Spleen (tissue), 11 donors: ENCODE results near the gene CCDC92. TPM values are rescaled to one million over a fixed set of nuclear protein-coding genes. Genes with fewer than 3 reads are reported as not detected.

Experiments used
- DNase-seq: peaks from one replicate; pipeline ENCODE4 v3.0.0-alpha.2; 2020
- H3K27ac ChIP-seq, 8 donors: fragments of 200-600 bp; sonication (generic) in 7 of 8; 1 replicate in 4 of 8; 2 replicates in 4 of 8; pipeline versions ENCODE4 v1.5.0 to v1.8.0; 2016 to 2021; ENCODE audit warnings: inconsistent platforms in 4 of 8, mild to moderate bottlenecking in 4 of 8, moderate library complexity in 1 of 8
- H3K27me3 ChIP-seq, 7 donors: fragments of 200-600 bp; sonication (generic) in 6 of 7; replicated peaks in 1 of 7; 1 replicate in 4 of 7; 2 replicates in 3 of 7; pipeline versions ENCODE4 v1.5.0 to v1.8.0; 2016 to 2021; ENCODE audit warnings: inconsistent platforms in 3 of 7, mild to moderate bottlenecking in 1 of 7
- H3K36me3 ChIP-seq, 6 donors: fragments of 200-600 bp; sonication (generic) in 5 of 6; 1 replicate in 4 of 6; 2 replicates in 2 of 6; pipeline versions ENCODE4 v1.5.0 to v1.8.0; 2016 to 2021; ENCODE audit warnings: inconsistent platforms in 2 of 6
- H3K4me1 ChIP-seq, 6 donors: fragments of 200-600 bp; sonication (generic) in 5 of 6; 1 replicate in 3 of 6; 2 replicates in 3 of 6; pipeline versions ENCODE4 v1.5.0 to v1.8.0; 2016 to 2021; ENCODE audit warnings: inconsistent platforms in 3 of 6
- H3K4me3 ChIP-seq, 8 donors: fragments of 200-600 bp; sonication (generic) in 7 of 8; 1 replicate in 4 of 8; 2 replicates in 4 of 8; pipeline versions ENCODE4 v1.5.0 to v1.8.0; 2016 to 2021; ENCODE audit warnings: inconsistent platforms in 4 of 8, mild to moderate bottlenecking in 4 of 8, moderate library complexity in 2 of 8
- H3K9me3 ChIP-seq, 8 donors: fragments of 200-600 bp; sonication (generic) in 7 of 8; 1 replicate in 4 of 8; 2 replicates in 4 of 8; pipeline versions ENCODE4 v1.5.0 to v1.8.0; 2016 to 2021; ENCODE audit warnings: inconsistent platforms in 4 of 8
- CTCF ChIP-seq, 11 experiments: fragments of 200-600 bp in 7 of 11; fragments of 450-650 bp in 4 of 11; sonication (generic) in 4 of 11; IDR thresholded peaks in 8 of 11; conservative IDR thresholded peaks in 3 of 11; 1 replicate in 7 of 11; 2 replicates in 4 of 11; pipeline versions ENCODE4 v1.4.0 to v1.8.0; 2016 to 2021; ENCODE audit warnings: antibody characterized with exemption in 11 of 11, inconsistent platforms in 4 of 11, mild to moderate bottlenecking in 1 of 11
- POLR2A ChIP-seq, 3 donors: fragments of 450-650 bp; IDR thresholded peaks; one replicate each; pipeline ENCODE4 v1.5.1; 2017; ENCODE audit warnings: antibody characterized with exemption in 3 of 3, mild to moderate bottlenecking in 1 of 3
- POLR2AphosphoS5 ChIP-seq, 3 donors: sonication (generic); formaldehyde crosslinking; IDR thresholded peaks; one replicate each; pipeline ENCODE4 v1.5.1; 2017; ENCODE audit warnings: antibody characterized with exemption in 3 of 3
- WGBS, 5 donors: extraction: QIAGEN DNeasy Blood & Tissue Kit in 3 of 5; methylation state at CpG; one replicate each; pipeline versions ENCODE4 v1.1.5 to v1.1.7; 2013 to 2018; 5-methylcytosine and 5-hydroxymethylcytosine counted together
- intact Hi-C: fragments of 100-400 bp; cut with DNase I; formaldehyde crosslinking; loops from one replicate; pipeline ENCODE4 v1.15.0; 2023; ENCODE audit warnings: low total_unique reads
- polyA plus RNA-seq, 3 donors: library from polyadenylated mRNA; stranded (reverse); fragments of 200-250 nt; gene quantifications; one replicate each; pipeline ENCODE4 v1.2.1, GENCODE V29; 2013
- total RNA-seq, 7 donors: library from RNA; depleted of rRNA in 3 of 7; stranded (reverse); fragments of >200 nt in 3 of 7; fragmentation: NEBNext Ultra II Directional in 4 of 7; extraction: Animal tissue kit (Norgen Biotek cat#: 25700) in 4 of 7; gene quantifications; one replicate each; pipeline versions ENCODE4 v1.1.0 to v1.2.1, GENCODE V29; 2016 to 2021
- donor health status: healthy with polysubstance abuse.
- donor health status: DM: no; HTN: no; CAD: no; lungs with moderate emphysema.
- donor health status: DM: no; HTN: no; CAD: no.
- donor health status: Bipolar disorder and iron deficiency.
- donor health status: healthy.
- donor health status: DM: no; HTN: no; CAD: no.
- donor health status: DM: yes; HTN: yes; CAD: no.

CCDC92 gene
- total and polyA plus RNA-seq, 10 donors, result 16.0 to 36.7 (median 27.8) TPM

GRCh38 chr12:123954647-123955350 lies 17.8 kb downstream of the CCDC92 start:
- Histone ChIP-seq H3K27me3 (no peaks in the 10 kb centered on the region), H3K36me3 (peaks cover 0 to 4% (median 0%) of the 10 kb centered on the region in 6 donors), H3K4me3 (no peak overlapping the region), H3K9me3 (no peaks in the 10 kb centered on the region), H3K4me1 (peaks cover 0 to 10% (median 0%) of the 10 kb centered on the region in 6 donors), H3K27ac (no peak overlapping the region)
- no peak for DNase-seq
- WGBS, 5 donors, result 86 to 95% (median 90%) methylated on average over 10 of the region's 10 CpGs
- TF ChIP-seq POLR2AphosphoS5 (IDR thresholded peaks at IDR 0.05) (no peak), CTCF (IDR thresholded peaks at IDR 0.05 in 8 of 11, conservative IDR thresholded peaks at IDR 0.05 in 3 of 11) (no peak), POLR2A (IDR thresholded peaks at IDR 0.05) (no peak)
- intact Hi-C loops, result no loop called here

DNA sequence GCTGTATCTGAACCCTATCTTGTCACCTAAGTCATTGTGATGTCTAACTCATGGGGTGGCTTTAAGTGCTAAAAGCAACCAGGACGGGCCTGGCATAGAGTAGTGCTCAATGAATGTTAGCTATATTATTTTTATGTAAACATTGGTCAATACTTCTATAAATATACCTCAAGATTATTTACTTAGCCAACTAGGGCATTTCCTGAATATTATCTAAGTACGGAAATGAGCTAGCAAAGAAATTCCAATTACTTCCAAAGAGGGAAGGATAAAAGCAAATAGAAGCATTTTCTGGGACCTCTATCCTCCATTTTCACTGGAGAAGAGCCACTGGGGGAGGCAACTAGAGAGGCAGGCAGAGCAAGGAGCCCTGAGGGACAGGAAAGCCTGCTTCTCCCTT lies 20.6 kb downstream of the CCDC92 start:
- TF ChIP-seq CTCF (IDR thresholded peaks at IDR 0.05 in 8 of 11, conservative IDR thresholded peaks at IDR 0.05 in 3 of 11), result no peak
- no peak for TF ChIP-seq POLR2AphosphoS5 (IDR thresholded peaks at IDR 0.05)
- TF ChIP-seq POLR2A (IDR thresholded peaks at IDR 0.05), result no peak
- Histone ChIP-seq H3K27ac (no peak overlapping the region), H3K36me3 (peaks cover 0 to 18% (median 0%) of the 10 kb centered on the region in 6 donors), H3K9me3 (no peaks in the 10 kb centered on the region), H3K4me3 (no peak overlapping the region), H3K27me3 (no peaks in the 10 kb centered on the region), H3K4me1 (peaks cover 0 to 10% (median 0%) of the 10 kb centered on the region in 6 donors)
- intact Hi-C loops, result no loop called here
- no peak for DNase-seq
- WGBS, 5 donors, result 77 to 86% (median 77%) methylated on average over 2 of the region's 2 CpGs

DNA sequence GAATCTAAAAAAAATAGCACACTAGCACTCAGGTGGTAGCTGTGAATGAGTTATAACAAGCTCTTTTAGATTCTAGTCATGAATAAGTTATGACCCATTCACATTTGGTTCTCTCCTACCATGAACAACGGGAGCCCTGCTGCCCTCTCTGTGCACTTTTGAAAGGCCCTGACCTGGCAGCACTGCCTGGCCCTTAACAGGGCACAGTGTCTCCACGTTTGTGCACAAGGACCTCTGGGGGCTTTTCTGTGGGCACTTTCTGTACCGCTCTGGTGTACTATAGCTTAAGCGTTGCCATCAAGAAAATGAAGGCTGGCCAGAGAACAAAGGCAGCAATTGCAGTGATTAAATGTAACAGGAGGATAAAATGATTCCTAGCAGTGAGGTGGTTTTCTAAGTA lies 21.2 kb downstream of the CCDC92 start:
- TF ChIP-seq POLR2AphosphoS5 (IDR thresholded peaks at IDR 0.05) (no peak), CTCF (IDR thresholded peaks at IDR 0.05 in 8 of 11, conservative IDR thresholded peaks at IDR 0.05 in 3 of 11) (no peak), POLR2A (IDR thresholded peaks at IDR 0.05) (no peak)
- Histone ChIP-seq H3K36me3 (peaks cover 0 to 18% (median 0%) of the 10 kb centered on the region in 6 donors), H3K27ac (no peak overlapping the region), H3K4me1 (peaks cover 0 to 10% (median 0%) of the 10 kb centered on the region in 6 donors), H3K9me3 (no peaks in the 10 kb centered on the region), H3K27me3 (no peaks in the 10 kb centered on the region), H3K4me3 (no peak overlapping the region)
- WGBS, 5 donors, result 79 to 87% (median 86%) methylated on average over 4 of the region's 4 CpGs
- intact Hi-C loops, result no loop called here
- no peak for DNase-seq

- peaks cover 0 to 10% (median 0%) of the 10 kb centered on the region in 6 donors for H3K4me1 ChIP-seq
- no peak overlapping the region for H3K27ac ChIP-seq
- TF ChIP-seq POLR2A (IDR thresholded peaks at IDR 0.05) (no peak), POLR2AphosphoS5 (IDR thresholded peaks at IDR 0.05) (no peak), CTCF (IDR thresholded peaks at IDR 0.05 in 8 of 11, conservative IDR thresholded peaks at IDR 0.05 in 3 of 11) (no peak)
- H3K27me3 ChIP-seq, result no peaks in the 10 kb centered on the region
- WGBS, 5 donors, result 85 to 93% (median 90%) methylated on average over 13 to 15 of the region's 15 CpGs
- DNase-seq, result no peak
- H3K36me3 ChIP-seq, result peaks cover 0 to 19% (median under 1%) of the 10 kb centered on the region in 6 donors
- no peaks in the 10 kb centered on the region for H3K9me3 ChIP-seq
- no peak overlapping the region for H3K4me3 ChIP-seq
- intact Hi-C loops, result no loop called here
Measured at GRCh38 chr12:123950476-123951349, 21.9 kb downstream of the CCDC92 start.
